ENCODE data around the gene ATPAF1.
"Not testable (repeated sequence)": the region's sequence is repeated elsewhere in the genome, so short reads cannot be mapped to it uniquely, and the experiment has no call there.

ATPAF1 gene

DNA sequence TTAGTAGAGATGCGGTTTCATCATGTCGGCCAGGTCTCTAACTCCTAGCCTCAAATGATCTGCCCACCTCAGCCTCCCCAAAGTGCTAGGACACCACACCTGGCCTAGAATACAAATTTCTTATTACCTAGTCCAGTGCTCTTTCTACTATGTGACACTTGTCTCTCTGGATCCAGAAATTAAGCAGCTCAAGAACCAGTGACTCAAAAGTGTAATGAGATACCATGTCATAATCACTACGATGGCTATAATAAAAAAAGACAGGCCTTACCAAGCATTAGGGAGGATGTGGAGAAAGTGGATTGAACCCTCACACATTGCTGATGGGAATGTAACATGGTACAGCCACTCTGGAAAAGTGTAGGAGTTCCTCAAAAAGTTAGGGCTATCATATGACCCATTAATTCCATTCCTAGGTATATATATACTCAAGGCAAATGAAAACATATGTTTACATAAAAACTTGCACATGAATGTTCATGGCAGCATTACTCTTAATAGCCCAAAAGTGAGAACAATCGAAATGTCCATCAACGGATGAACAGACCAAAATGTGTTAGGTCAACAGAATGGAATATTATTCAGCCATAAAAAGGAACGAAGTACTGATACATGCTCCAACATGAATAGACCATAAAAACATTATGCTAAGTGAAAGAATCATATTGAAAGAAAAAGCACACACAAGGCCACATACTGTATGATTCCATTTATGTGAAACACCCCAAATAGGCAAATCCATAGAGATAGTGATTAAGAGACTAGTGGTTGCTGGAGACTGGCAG is 11.8 kb upstream of the ATPAF1 start:
- DNase-seq, result no peak

- no peak for DNase-seq
Observed at GRCh38 chr1:46677339-46677738, 9.2 kb upstream of the ATPAF1 start.

DNA sequence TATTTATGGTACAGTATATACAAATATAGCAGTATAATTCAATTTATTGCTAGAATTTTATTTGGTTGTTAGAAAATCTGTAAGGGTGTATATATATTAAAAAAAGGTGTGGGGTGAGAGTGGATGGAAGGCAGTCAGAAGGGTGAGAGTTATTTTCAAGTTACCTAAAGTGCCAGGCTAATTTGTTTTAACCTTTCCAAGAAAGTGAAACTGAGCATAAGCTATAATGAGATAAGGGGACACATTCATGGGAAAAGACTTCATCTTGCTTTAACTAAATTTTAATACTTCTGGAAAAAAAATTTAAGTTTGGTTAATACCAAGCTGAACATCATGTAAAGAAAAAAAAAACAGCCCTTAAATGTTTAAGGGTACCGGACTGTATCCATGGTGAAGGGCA is 8.4 kb upstream of the ATPAF1 start:
- DNase-seq, result no peak

DNA sequence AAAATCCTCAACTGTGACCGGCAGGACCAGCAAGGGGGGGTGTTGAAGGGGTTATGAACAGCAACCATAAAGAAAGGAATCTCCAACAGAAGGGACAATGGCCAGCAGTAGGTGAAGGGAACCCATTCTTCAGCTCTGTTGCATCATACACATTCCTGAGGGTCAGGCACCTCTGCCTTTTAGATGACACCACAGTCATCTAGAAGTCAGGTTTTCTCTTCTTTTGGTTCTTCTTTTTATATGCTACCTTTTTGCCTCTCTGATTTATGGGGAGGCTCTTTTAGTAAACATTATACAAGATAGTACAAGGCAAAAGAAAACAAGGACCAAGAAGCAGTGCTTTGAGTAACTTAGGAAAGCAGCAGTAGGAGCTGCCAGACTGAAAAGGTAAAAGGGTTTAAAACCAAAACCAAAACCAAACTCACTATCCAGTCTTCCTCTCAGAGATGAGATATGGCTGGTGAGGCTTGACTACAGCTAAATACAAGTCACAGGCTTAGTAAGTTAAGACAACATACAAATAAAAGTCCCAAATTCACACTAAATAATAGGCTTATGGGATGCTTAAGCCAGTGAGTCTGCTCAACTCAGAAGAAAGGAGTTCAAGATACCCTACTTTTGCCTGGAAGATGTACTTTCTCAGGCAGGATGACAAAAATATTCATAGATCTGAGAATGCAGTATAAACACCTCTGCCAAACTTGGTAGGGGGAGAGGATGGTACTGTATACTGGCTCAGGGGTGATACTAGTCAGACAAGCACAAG is 7.6 kb upstream of the ATPAF1 start:
- no peak for DNase-seq

DNA sequence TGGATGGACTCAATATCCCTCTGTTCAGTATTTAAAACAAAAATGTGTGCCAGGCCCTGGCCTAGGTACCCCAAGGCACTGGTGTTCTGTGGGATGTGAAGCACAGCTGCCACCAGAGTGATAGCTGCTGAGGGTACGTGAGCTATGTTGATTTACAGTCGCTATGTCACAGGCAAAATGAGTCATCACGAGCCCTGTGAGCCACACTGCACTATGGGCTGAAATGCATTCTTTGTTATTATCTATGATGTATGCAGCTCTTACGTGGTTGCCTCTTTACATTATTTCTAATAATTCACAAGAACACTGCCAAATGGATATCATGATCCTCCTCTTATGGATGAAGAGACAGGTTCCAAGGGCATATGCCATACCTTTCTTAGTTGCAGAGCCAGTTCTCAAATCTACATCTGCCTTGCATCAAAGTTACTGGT is 5.6 kb upstream of the ATPAF1 start:
- no peak for DNase-seq

DNA sequence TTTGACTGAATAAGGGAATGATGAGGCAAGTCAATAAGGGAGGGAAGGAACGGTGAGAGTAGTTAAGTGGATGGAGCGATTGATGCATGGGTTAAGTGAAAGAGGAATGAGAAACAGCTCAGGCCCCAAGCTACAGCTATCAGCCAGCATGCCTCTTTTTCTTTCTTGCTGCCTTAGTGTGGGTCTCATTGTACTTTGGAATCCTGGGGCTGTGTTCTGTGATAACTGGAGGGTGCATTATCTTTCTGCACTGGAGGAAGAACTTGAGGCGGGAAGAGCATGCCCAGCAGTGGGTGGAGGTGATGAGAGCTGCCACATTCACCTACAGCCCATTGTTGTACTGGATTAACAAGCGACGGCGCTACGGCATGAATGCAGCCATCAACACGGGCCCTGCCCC is 4.5 kb upstream of the ATPAF1 start:
- no peak for DNase-seq

DNA sequence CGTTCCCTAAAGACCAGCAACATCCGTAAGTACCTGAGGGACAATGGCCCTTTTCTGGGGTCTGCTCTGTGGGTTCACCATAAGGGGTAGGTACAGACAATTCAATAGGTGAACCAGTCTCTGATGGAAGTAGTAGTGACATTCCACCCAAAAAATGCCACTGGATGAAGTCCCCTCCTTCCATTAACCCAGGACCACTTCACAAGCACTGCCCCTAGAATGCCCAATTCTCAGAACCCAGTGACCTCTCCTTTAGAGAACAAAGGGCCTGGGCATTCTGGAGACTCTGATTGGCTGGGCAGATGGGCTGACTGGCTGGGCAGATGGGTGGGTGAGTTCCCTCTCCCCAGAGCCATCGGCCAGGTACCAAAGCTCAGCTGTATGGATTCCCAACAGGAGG is 3.4 kb upstream of the ATPAF1 start, which contains the start of gene TEX38:
Gene TEX38 (plus strand): TSS at position 301 of the 400 bp plus-strand sequence. CDS start 81 bp downstream, at position 382.
- no peak for DNase-seq

- DNase-seq, result no peak
Observed at GRCh38 chr1:46670134-46670533, 2.0 kb upstream of the ATPAF1 start.

GRCh38 chr1:46665983-46666382 is 2.2 kb downstream of the ATPAF1 start:
- DNase-seq, result no peak

DNA sequence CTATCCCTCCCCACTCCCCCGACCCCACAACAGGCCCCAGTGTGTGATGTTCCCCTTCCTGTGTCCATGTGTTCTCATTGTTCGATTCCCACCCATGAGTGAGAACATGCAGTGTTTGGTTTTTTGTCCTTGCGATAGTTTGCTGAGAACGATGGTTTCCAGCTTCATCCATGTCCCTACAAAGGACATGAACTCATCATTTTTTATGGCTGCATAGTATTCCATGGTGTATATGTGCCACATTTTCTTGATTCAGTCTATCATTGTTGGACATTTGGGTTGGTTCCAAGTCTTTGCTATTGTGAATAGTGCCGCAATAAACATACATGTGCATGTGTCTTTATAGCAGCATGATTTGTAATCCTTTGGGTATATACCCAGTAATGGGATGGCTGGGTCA is 5.2 kb downstream of the ATPAF1 start:
- DNase-seq, result not testable (repeated sequence)

GRCh38 chr1:46660116-46660515 is 8.0 kb downstream of the ATPAF1 start:
- DNase-seq, result not testable (repeated sequence)

GRCh38 chr1:46659307-46659870 is 8.8 kb downstream of the ATPAF1 start:
- DNase-seq, result no peak

DNA sequence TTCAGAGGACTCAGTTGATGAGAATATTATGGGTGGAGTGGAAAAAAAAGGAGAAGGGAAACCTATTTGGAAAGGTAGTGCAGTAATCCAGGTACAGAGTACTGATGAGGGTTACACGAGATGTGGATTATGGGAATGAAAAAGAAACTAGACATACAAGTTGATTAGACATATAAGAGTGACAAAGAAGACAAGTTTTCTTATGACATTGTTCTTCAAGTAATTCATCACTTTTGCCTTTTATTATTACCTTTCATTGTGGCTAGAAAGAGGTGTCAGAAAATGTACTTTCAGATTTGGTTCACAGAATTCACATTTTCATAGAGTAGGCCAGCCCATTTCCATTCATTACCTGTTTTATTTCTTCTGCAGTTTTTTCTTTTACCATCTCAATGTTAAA is 10.4 kb downstream of the ATPAF1 start:
- no peak for DNase-seq

DNA sequence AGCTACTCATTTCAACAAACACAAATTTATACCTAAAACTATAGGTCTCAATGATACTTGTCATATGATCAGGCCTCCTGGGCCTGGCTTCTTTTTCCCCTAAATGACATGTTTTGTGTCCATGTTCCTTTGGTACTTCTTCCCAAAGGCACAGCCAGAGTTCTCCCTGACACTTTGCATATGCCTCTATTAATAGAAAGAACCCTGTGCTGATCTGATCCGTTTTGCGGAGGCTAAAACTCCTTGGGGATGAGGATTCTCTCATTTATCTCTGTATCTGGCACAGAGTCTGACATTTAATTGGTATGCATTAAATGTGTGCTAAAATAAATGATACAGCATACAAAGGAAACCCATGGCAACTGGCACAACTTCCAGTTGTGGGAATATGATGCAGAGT is 11.5 kb downstream of the ATPAF1 start:
- DNase-seq, result no peak

GRCh38 chr1:46655848-46656247 is 12.3 kb downstream of the ATPAF1 start:
- DNase-seq, result no peak

GRCh38 chr1:46654698-46655097 is 13.5 kb downstream of the ATPAF1 start:
- DNase-seq, result not testable (repeated sequence)

DNA sequence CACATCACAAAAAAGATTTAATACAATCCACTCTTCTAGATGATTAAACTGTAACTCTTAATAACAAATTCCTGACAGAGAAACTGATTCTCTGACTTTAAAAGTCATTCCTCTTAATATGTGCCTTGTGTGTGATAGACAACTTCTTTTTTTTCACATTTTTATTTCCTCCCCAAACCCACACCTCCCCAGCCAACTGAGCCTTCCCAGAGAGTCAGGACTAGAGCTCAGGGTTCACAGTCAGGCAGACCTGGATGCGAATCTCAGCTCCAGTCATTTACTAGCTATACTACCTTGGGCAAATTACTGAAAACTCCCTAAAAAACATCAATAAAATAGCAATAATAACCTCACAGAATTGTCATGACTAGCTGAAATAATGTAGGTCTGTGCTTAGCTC is 14.2 kb downstream of the ATPAF1 start:
- DNase-seq, result no peak

- DNase-seq, result no peak
Observed at GRCh38 chr1:46653405-46653958, 14.7 kb downstream of the ATPAF1 start.

- DNase-seq, result no peak
Observed at GRCh38 chr1:46652321-46653100, 15.7 kb downstream of the ATPAF1 start.

DNA sequence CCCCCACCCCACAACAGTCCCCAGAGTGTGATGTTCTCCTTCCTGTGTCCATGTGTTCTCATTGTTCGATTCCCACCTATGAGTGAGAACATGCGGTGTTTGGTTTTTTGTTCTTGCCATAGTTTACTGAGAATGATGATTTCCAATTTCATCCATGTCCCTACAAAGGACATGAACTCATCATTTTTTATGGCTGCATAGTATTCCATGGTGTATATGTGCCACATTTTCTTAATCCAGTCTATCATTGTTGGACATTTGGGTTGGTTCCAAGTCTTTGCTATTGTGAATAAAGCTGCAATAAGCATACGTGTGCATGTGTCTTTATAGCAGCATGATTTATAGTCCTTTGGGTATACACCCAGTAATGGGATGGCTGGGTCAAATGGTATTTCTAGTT is 17.0 kb downstream of the ATPAF1 start:
- not testable (repeated sequence) for DNase-seq

DNA sequence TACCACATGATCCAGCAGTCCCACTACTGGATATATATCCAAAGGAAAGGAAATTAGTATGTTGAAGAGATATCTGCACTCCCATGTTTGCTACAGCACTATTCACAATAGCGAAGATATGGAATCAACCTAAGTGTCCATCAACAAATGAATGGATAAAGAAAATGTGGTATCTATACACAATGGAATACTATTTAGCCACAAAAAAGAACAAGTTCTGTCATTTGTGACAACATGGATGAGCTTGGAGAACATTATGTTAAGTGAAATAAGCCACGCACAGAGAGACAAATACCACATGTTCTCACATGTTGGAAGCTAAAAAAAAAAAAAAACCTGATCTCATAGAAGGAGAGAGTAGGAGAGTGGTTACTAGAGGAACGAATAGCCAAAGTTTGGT is 17.7 kb downstream of the ATPAF1 start:
- no peak for DNase-seq

DNA sequence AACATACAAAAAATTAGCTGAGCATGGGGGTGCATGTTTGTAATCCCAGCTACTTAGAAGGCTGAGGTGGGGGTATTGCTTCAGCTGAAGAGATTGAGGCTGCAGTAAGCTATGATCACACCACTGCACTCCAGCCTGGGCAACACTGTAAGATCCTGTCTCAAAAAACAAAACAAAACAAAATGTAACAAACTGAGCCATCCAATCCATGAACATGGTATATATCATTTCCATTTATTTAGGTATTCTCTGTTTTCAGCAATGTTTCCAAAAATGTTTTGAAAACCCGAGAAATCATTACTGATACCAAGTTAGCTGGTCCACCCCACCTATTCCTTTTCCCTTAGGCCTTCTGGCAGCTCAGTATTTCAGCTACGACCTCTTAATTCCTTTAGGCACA is 18.4 kb downstream of the ATPAF1 start:
- DNase-seq, result no peak

- no peak for DNase-seq
Observed at GRCh38 chr1:46647611-46648010, 20.6 kb downstream of the ATPAF1 start.

All from Kasumi-1 (cell line).